SIG-M5 treated with dmso at 0.1 percent for 504 hours (cell line): ENCODE measurements around the gene SLX4.

Experiments
- DNase-seq: peaks from one replicate; lab custom pipeline; 2025; ENCODE audit not compliant: unreplicated experiment; lab: John Stamatoyannopoulos, UW

The SLX4 gene

GRCh38 chr16:3582276-3583165 lies 28.9 kb downstream of the SLX4 start:
- no peak for DNase-seq

- DNase-seq: no peak
Measured at GRCh38 chr16:3581392-3581791, 30.0 kb downstream of the SLX4 start.

GRCh38 chr16:3580686-3581085 lies 30.7 kb downstream of the SLX4 start:
- no peak for DNase-seq

GRCh38 chr16:3580251-3580651 lies 31.2 kb downstream of the SLX4 start:
- DNase-seq: peak; percentile 58

- no peak for DNase-seq
Measured at GRCh38 chr16:3579776-3580175, 31.6 kb downstream of the SLX4 start.

DNA sequence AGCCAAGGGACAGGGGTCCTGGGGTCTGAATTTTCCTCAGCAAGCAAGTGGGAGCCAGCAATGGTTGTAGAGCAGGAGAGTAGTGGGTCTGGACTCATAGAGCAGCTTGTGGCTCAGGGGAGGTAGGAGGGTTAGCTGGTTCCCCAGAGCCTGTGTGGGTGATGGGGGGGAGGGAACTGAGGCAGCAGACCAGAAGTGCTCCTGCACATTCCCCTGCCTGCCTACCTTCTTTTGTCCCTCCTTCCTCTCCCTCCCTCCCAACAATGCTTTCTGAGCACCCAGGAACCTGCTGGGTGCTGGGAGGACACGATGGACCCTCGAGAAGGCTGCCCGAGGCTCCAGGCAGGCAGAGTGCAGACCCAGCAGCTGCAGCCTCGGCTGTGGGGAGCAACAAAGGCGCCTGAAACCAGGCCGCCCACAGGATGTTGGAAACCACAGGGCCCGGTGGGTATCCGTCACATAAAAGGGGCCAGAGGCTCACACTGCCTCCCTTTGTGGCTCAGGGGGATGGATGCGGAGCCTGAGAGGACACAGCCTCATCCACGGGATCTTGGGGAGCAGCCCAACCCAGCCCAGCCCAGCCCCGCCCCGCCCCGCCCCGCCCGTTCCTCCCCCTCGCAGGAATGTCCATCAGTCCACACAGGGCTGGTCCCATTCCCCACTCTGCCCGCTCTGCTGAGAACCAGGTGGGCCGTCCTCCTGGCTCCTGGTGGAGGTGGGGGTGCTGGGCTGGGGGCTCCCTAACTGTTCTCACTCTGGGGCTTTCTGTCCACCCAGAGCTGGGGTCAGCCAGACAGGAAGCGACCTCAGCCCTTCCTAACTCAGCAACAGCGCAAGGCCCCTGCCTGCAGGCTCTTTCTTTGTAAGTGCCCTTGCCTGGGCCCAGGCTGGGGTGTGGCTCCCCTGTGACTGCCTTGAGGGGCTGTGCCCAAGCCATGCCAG lies 32.5 kb downstream of the SLX4 start:
- peak; percentile 43 for DNase-seq

DNA sequence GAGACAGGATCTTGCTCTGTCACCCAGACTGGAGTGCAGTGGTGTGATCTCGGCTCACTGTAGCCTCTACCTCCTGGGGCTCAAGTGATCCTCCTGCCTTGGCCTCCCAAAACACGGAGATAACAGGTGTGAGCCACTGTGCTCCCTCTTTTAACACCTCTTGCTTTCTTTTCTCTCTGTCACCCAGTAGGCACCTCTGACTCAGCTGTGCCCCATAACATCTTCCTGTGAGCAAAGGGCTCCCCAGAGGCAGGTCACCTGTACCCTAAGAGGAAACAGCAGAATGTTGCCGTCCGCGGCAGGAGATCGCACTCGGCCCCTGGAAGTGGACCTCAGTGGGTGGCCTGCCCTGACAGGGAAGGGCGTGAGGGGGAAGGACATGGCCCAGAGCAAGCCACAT lies 33.3 kb downstream of the SLX4 start:
- DNase-seq: no peak

GRCh38 chr16:3577302-3577752 lies 34.1 kb downstream of the SLX4 start, which contains the start of gene NLRC3:
Gene NLRC3, minus strand, starts transcription at chr16:3577403. Its CDS starts 12,367 bp downstream, at chr16:3565036.
- peak; percentile 23 for DNase-seq

GRCh38 chr16:3576211-3576610 lies 35.2 kb downstream of the SLX4 start:
- no peak for DNase-seq

DNA sequence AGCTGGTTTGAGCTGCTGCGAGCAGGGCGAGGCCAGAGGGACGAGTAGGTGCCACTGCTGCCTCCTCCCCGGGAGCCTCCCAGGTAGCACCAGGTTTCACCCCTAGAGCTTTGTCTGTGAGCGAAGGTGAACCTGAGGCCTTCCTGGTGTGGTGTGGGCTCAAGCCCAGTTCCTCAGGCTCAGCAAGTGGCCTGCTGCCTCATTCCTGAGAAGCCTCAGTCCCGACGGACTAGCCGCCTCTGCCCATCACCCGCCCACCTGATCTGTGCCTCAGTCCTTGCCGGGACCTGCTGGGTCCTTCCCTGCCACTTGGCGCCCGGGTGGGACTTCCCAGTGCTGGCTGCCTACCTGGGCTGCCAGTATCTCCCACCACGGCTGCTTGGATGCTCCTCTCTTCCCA lies 35.9 kb downstream of the SLX4 start:
- no peak for DNase-seq

DNA sequence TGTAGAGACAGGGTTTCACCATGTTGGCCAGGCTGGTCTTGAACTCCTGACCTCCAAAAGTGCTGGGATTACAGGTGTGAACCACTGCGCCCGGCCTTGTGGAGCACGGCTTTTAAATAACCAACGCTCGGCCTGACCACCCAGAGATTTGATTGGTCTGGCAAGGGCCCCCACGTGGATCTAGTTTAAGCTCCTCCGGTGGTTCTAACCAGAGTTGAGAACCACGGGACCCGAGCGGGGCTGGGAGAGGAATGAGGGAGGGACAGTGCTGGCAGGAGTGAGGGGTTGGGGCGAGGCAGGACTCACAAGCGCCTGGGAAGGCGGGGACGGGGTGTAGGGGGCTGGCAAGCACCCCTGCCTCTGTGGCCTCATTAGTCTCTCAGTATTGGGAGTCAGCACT lies 37.2 kb downstream of the SLX4 start:
- no peak for DNase-seq

DNA sequence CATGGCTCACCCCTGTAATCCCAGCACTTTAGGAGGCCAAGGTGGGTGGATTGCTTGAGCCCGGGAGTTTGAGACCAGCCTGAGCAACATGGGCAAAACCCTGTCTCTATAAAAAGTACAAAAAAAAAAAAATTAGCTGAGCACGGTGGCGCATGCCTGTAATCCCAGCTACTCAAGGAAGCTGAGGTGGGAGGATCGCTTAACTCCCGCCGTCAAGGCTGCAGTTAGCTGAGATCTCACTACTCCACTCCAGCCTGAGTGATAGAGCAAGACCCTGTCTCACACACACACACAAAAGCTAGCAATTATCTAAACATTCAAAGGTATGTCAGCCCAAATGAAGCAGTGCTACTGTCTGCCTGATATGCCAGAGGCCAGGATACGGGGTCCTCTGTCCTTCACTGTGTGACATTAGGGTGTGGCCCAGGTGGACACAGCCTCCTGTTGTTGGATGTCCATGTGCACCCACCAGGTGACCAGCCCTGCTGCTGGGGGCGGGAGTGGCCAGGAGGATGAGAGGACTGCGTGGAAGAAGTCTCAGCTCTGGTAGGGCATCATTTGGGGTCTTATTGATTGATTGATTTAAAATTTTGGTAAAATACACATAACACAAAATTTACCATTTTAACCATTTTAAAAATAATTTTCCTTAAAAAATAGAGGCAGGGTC lies 38.1 kb downstream of the SLX4 start:
- no peak for DNase-seq

DNA sequence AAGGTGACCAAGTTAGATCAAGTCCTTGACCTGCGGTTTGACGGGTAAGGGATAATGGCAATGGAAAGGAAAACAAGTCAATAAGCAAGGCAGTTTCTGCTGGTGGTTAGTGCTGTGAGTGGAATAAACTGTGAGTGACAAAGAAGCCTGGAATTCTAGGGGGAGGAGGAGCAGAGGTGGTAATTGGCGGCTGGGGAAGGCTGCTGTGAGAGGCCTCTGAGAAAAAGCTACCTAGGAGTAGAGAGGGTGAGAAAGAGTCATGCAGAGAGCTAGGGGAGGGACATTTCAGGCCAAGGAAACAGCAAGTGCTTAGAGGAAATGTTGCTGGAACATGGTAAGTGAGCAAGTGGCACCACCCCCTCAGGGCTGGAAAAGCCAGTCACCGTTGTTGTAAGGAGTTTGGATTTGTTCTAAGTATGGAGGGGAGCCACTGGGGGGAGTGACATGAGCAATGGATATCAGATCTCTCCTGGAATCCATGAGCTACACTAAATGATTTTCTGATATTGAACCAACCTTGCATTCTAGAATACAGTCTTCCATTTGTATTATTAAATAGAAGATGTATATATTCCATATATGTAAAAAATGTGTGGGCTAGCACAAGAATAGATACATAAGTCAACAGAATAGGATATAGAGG lies 40.9 kb downstream of the SLX4 start:
- DNase-seq: no peak

DNA sequence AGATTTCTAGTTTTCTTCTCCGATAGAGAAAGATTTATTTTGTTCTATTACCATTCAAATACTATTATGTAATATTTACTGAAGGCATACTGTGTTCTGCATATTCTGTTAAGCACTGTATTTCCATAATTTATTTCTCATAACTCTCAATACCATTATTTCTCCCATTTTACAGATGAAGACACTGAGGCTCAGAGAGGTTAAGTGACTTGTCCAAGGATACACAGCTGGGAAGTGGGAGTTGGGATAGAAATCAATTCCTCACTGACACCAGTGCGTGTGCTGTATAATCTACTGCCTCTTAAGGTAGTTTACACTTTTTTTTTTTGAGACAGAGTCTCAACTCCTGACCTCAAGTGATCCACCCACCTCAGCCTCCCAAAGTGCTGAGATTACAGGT lies 41.6 kb downstream of the SLX4 start:
- DNase-seq: no peak

- no peak for DNase-seq
Measured at GRCh38 chr16:3566990-3567389, 44.4 kb downstream of the SLX4 start.

- DNase-seq: no peak
Measured at GRCh38 chr16:3564889-3565141, 46.6 kb downstream of the SLX4 start.

DNA sequence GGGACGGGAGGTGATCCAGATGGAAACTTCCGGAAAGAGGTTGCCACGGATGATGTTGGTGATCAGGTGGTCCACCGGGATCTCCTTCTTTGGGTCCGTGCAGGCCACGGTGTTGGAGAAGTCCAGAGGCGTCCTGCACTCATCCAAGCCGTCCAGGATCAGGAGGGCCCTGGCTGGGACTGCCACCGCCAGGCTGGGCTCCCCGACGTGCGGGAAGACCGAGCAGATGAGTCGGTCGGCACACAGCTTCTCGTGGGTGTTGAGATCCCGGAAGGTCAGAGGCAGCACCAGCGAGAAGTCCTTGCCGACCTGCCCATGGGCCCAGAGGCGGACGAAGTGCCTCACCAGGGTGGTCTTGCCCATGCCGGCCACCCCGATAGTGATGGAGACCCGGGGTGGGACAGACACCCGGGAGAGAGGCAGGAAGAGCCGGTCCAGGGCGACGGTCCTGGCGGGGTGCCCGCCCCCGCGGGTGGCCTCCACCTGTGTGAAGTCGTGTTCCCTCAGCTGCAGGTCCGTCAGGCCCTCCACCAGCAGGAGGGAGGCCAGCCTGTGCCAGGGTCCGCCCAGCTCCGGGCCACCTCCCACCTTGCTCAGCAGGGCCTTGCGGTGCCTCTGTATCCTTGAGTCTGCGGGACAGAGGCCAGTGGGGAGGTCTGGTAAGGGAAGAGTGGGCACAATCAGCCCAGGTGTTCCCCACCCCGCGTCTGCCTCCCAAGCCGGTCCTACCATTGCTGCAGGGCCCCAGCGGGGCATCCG lies 47.1 kb downstream of the SLX4 start:
- DNase-seq: no peak

DNA sequence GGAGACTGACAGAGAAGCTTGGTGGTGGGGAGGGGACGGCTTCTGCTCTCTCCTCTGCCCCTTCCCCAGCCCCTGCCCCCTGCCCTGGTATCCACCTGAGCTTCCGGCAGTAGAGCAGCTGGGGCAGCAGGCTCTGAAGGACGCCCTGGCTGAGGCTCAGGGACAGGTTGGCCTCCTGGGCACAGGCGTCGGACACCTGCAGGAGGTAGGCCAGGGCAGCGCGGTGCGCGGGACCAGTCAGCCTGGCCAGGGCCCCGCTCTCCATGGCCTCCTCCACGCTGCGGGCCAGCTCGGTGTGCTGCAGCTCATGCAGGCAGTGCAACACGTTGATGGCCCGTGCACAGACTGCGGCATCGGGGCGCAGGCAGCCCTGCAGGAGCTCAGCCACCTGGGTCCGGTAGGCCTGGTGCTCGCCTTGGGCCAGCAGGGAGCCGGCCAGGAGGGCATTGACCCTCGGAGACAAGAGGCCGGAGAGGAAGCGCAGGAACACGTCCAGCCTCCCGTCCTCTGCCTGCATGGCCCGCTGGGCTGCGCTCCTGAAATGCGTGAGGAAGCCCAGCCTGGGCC lies 48.4 kb downstream of the SLX4 start:
- no peak for DNase-seq

- no peak for DNase-seq
Measured at GRCh38 chr16:3561626-3562025, 49.8 kb downstream of the SLX4 start.

DNA sequence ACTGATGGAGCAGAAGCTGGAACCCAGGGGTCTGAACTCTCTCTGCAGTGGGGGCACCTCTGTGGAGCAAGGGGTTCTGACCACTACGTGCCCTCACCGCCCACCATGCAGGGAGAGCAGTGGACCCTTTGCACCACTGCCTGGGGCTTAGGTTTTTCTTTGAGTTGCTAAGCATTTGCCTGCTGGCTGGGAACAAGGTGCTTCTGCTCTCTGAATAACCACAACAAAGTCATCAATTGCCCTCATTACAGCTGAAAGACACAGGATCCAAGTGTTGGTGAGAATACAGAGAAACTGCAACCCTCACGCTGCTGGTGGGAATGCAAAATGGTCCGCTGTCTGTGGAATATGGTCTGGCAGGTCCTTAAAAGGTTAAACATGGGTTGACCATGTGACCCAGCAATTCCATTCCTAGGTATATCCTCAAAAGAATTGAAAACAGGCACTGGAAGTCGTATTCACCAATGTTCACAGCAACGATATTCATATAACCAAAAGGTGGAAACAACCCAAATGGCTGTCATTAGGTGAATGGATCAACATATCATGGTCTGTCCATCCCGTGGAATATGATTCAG lies 57.0 kb downstream of the SLX4 start:
- DNase-seq: no peak
